ENCODE results near the gene CD300LF. TPM values are rescaled to one million over a fixed set of nuclear protein-coding genes. Genes with fewer than 3 reads are reported as not detected.

Gene CD300LF
- total and polyA plus RNA-seq, 10 of the 15 experiments (the other 5 are each of a cell fraction or from before 2014, with no cell fraction given) = 0.15 TPM; not detected in 9

DNA sequence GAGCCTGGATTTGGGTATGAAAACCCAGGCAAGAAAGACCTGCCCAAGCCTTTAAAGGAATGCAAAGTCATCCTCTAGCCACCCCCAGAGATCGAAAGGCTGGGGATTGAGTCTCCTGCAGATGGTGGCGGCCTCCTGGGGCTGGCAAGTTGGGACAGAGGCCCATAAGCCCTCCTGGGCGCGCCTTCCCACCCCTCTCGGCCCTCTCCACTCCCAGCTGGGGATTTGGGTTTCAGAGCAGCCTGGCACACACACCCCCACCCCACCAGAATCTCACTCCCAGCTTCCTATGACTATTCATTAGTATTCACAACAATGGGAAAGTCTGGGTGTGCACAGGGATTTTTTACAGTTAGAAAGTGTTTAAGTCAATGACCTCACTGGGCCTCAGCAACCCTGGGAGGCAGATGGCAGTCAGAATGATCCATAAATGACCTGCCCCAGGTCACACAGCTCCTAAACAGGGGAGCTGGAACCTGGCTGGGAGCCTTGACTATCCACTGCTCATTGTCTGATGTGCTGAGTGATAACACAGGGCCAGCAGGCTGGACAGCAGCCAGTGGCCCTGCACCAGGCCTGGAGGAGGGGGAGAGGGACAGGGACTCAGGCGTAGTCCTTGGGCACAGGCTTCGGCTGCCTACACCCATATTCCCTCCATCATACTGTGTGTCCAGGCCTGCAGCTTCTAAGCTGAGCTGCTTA lies 47.8 kb upstream of the CD300LF start (continued):
- TF ChIP-seq, protein P1, sequence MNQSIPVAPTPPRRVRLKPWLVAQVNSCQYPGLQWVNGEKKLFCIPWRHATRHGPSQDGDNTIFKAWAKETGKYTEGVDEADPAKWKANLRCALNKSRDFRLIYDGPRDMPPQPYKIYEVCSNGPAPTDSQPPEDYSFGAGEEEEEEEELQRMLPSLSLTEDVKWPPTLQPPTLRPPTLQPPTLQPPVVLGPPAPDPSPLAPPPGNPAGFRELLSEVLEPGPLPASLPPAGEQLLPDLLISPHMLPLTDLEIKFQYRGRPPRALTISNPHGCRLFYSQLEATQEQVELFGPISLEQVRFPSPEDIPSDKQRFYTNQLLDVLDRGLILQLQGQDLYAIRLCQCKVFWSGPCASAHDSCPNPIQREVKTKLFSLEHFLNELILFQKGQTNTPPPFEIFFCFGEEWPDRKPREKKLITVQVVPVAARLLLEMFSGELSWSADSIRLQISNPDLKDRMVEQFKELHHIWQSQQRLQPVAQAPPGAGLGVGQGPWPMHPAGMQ (IDR thresholded peaks at IDR 0.05; ENCODE audit: borderline replicate concordance) = no peak
- TF ChIP-seq, protein P2, sequence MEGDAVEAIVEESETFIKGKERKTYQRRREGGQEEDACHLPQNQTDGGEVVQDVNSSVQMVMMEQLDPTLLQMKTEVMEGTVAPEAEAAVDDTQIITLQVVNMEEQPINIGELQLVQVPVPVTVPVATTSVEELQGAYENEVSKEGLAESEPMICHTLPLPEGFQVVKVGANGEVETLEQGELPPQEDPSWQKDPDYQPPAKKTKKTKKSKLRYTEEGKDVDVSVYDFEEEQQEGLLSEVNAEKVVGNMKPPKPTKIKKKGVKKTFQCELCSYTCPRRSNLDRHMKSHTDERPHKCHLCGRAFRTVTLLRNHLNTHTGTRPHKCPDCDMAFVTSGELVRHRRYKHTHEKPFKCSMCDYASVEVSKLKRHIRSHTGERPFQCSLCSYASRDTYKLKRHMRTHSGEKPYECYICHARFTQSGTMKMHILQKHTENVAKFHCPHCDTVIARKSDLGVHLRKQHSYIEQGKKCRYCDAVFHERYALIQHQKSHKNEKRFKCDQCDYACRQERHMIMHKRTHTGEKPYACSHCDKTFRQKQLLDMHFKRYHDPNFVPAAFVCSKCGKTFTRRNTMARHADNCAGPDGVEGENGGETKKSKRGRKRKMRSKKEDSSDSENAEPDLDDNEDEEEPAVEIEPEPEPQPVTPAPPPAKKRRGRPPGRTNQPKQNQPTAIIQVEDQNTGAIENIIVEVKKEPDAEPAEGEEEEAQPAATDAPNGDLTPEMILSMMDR (IDR thresholded peaks at IDR 0.05 in 2 of 3, conservative IDR thresholded peaks at IDR 0.05 in 1 of 3; ENCODE audit: control insufficient read depth in 2 of 3, extremely low read depth in 1 of 3, insufficient read depth in 1 of 3, low read depth in 3 of 3, low read length in 3 of 3) = no peak
- TF ChIP-seq MYC (IDR thresholded peaks at IDR 0.05; ENCODE audit: insufficient read depth, insufficient read length, insufficient replicate concordance, low read length, severe bottlenecking) (no peak), RAD21 (IDR thresholded peaks at IDR 0.05; ENCODE audit: insufficient read depth, low read depth, low read length) (no peak)

DNA sequence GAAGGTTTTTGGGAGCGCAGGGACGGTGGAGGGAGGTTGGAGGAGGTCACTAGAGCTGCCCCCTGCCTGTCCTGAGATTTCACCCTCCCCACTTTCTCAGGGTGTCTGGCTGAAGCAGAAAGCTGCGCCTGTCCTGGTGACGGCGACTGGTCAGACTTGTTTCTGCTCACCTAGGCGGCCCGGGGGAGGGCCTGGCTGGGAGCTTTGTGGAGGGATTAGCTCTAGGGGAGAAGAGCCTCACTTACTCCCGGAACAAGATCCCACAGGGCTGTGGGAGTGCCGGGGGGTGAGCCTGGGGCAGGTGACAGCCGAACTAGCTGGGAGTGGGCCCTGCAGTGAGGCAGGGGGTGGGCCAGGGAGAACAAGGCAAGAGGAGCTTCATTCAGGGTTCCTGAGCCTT lies 47.2 kb upstream of the CD300LF start:
- intact Hi-C loops (cut with micrococcal nuclease; ENCODE audit: unreplicated experiment) = no loop called here
- Histone ChIP-seq H3K27ac (ENCODE audit: control insufficient read depth, insufficient read depth) (no peak overlapping the region), H3K79me2 (ENCODE audit: control insufficient read depth, insufficient read depth, low read length) (peaks cover 8% of the 10 kb centered on the region), H3K9me3 (replicated peaks; ENCODE audit: control insufficient read depth, insufficient read depth, low read length) (no peaks in the 10 kb centered on the region), H3K27me3 (replicated peaks in 1 of 2; ENCODE audit: control insufficient read depth in 2 of 2, insufficient read depth in 2 of 2, low read length in 1 of 2) (no peaks in the 10 kb centered on the region), H3K4me2 (ENCODE audit: control insufficient read depth, insufficient read depth) (no peak overlapping the region), H3K9ac (ENCODE audit: control insufficient read depth, insufficient read depth, low read length) (no peak overlapping the region), H3K4me1 (ENCODE audit: control insufficient read depth, insufficient read depth, low read length) (peaks cover 21% of the 10 kb centered on the region), H3K4me3 (no peak overlapping the region), H2AFZ (ENCODE audit: control insufficient read depth, low read depth, low read length) (no peak overlapping the region), H3K36me3 (ENCODE audit: control insufficient read depth in 2 of 2, insufficient read depth in 2 of 2, low read length in 1 of 2) (peaks cover 0 to 2% of the 10 kb centered on the region in 2 experiments; a peak in 2 of 4 replicates), H4K20me1 (ENCODE audit: control insufficient read depth, insufficient read depth) (no peaks in the 10 kb centered on the region)
- ChIA-PET POLR2A (interaction anchor here (1.0 to 2.8 kb wide), 4 partner anchors 10 to 112 kb away, joined by 5 to 16 read pairs (median 8); partner anchors contain the start of genes FDXR and NAT9), CTCF (interaction anchor here (0.5 to 5.2 kb wide), 11 partner anchors 10 to 32 kb away, joined by 3 to 33 read pairs (median 5); partner anchors contain the start of genes NAT9 and RAB37), RAD21 (ENCODE audit: unreplicated experiment) (interaction anchor here (0.9 to 2.7 kb wide), 5 partner anchors 10 to 102 kb away, joined by 3 to 12 read pairs (median 10); no protein-coding TSS in a partner anchor), SMC1A (ENCODE audit: uncharacterized antibody, unreplicated experiment) (interaction anchor here (1.0 to 2.0 kb wide), 5 partner anchors 9 to 103 kb away, joined by 3 to 12 read pairs (median 10); no protein-coding TSS in a partner anchor)
- BruUV-seq (replicated peaks) = no TSS peak
- in situ Hi-C loops (cut with MboI) = no loop called here
- FAIRE-seq (no peak), ATAC-seq (no peak), DNase-seq (ENCODE audit: low read depth, low spot score) (no peak)
- 73% methylated on average over 10 of the region's 10 CpGs for WGBS (ENCODE audit: insufficient coverage, insufficient replicate concordance, low lambda C conversion rate, missing lambda C conversion rate)
- no peak for TF ChIP-seq NR2C1 (IDR thresholded peaks at IDR 0.05)
- no peak for TF ChIP-seq SMAD5 (IDR thresholded peaks at IDR 0.05; ENCODE audit: low read depth)
- TF ChIP-seq STAT3 (IDR thresholded peaks at IDR 0.05; ENCODE audit: low read depth, low read length) = no peak
- TF ChIP-seq SUZ12 (IDR thresholded peaks at IDR 0.05; ENCODE audit: unreplicated experiment) = no peak
